GM23338 (cell line): ENCODE results near the gene KRT75. TPM values are rescaled to one million over a fixed set of nuclear protein-coding genes. Genes with fewer than 3 reads are reported as not detected.

Experiments
- ATAC-seq: fragments of 200-7000 bp; cut with Tn5 transposase; 3 replicates; pipeline ENCODE4 v1.9.1; 2020
- DNase-seq: peaks from one replicate; pipeline ENCODE4 v3.0.0-alpha.2; 2015; ENCODE audit warnings: low spot score
- H2AFZ ChIP-seq: fragments of 200-600 bp; sonication (generic); 2 replicates; pipeline ENCODE4 v1.8.0; 2016; ENCODE audit warnings: antibody characterized with exemption, mild to moderate bottlenecking, moderate library complexity
- H3F3A ChIP-seq: fragments of 200-600 bp; sonication (generic); replicated peaks from 2 replicates; pipeline ENCODE4 v1.8.0; 2017; ENCODE audit warnings: antibody characterized with exemption, mixed run types, low read depth
- H3K27ac ChIP-seq: fragments of 200-600 bp; sonication (generic); 2 replicates; pipeline ENCODE4 v1.6.1; 2016; ENCODE audit warnings: low read depth
- H3K27me3 ChIP-seq: fragments of 200-600 bp; sonication (generic); 2 replicates; pipeline ENCODE4 v1.8.0; 2016; ENCODE audit warnings: mild to moderate bottlenecking, mixed run types, moderate library complexity; ENCODE audit not compliant: insufficient read depth
- H3K36me3 ChIP-seq: fragments of 200-600 bp; sonication (generic); 2 replicates; pipeline ENCODE4 v1.8.0; 2016; ENCODE audit warnings: mild to moderate bottlenecking; ENCODE audit not compliant: insufficient read depth
- H3K4me1 ChIP-seq: fragments of 200-600 bp; sonication (generic); 2 replicates; pipeline ENCODE4 v1.8.0; 2016; ENCODE audit warnings: mild to moderate bottlenecking, moderate library complexity; ENCODE audit not compliant: insufficient read depth
- H3K4me2 ChIP-seq: fragments of 200-600 bp; sonication (generic); 2 replicates; pipeline ENCODE4 v1.7.1; 2017; ENCODE audit warnings: mixed run types
- H3K4me3 ChIP-seq: fragments of 200-600 bp; sonication (generic); 2 replicates; pipeline ENCODE4 v1.6.1; 2016; ENCODE audit warnings: mixed run types
- H3K79me2 ChIP-seq: fragments of 200-600 bp; sonication (generic); replicated peaks from 2 replicates; pipeline ENCODE4 v1.8.0; 2017; ENCODE audit warnings: mild to moderate bottlenecking; ENCODE audit not compliant: insufficient read depth
- H3K9me2 ChIP-seq: fragments of 200-600 bp; sonication (generic); 2 replicates; pipeline ENCODE4 v1.8.0; 2017; ENCODE audit not compliant: insufficient read depth
- H4K20me1 ChIP-seq: fragments of 200-600 bp; sonication (generic); replicated peaks from 2 replicates; pipeline ENCODE4 v1.8.0; 2017; ENCODE audit warnings: mild to moderate bottlenecking; ENCODE audit not compliant: insufficient read depth
- H3K27ac Mint-ChIP-seq: 2 replicates; pipeline ENCODE4 v1.8.0; 2020; ENCODE audit warnings: inconsistent platforms, mild to moderate bottlenecking, moderate library complexity, mixed read lengths
- H3K27me3 Mint-ChIP-seq: 3 replicates; pipeline ENCODE4 v1.8.0; 2022; ENCODE audit warnings: low read depth, mild to moderate bottlenecking, moderate library complexity, mixed read lengths, inconsistent platforms; ENCODE audit not compliant: insufficient read depth, poor library complexity
- H3K36me3 Mint-ChIP-seq: 3 replicates; pipeline ENCODE4 v1.8.0; 2021; ENCODE audit warnings: low read depth, mild to moderate bottlenecking, inconsistent platforms, moderate library complexity, mixed read lengths
- H3K4me1 Mint-ChIP-seq: 3 replicates; pipeline ENCODE4 v1.8.0; 2020; ENCODE audit warnings: mild to moderate bottlenecking, inconsistent platforms, mixed read lengths
- H3K4me3 Mint-ChIP-seq: 3 replicates; pipeline ENCODE4 v1.8.0; 2021; ENCODE audit warnings: moderate library complexity, mild to moderate bottlenecking, inconsistent platforms, mixed read lengths
- H3K9me3 Mint-ChIP-seq: 3 replicates; pipeline ENCODE4 v1.8.0; 2020; ENCODE audit warnings: moderate library complexity, mild to moderate bottlenecking, inconsistent platforms, mixed read lengths
- CREB1 ChIP-seq: fragments of 250-450 bp; sonication (Bioruptor Pico); IDR thresholded peaks from 2 replicates; pipeline ENCODE4 v1.5.0; 2020; ENCODE audit warnings: low read depth, mild to moderate bottlenecking, moderate library complexity
- EZH2 ChIP-seq: fragments of 200-600 bp; sonication (generic); IDR thresholded peaks from one replicate; pipeline ENCODE4 v1.8.0; 2017; ENCODE audit warnings: antibody characterized with exemption, mild to moderate bottlenecking, low read depth; ENCODE audit not compliant: unreplicated experiment
- EZH2phosphoT487 ChIP-seq: fragments of 200-600 bp; sonication (generic); IDR thresholded peaks from one replicate; pipeline ENCODE4 v1.8.1; 2018; ENCODE audit warnings: antibody characterized with exemption; ENCODE audit not compliant: unreplicated experiment
- JUNB ChIP-seq: IDR thresholded peaks from one replicate; pipeline ENCODE4 v1.6.1; 2016; ENCODE audit warnings: antibody characterized with exemption; ENCODE audit not compliant: unreplicated experiment
- NANOG ChIP-seq: IDR thresholded peaks from 2 replicates; pipeline ENCODE4 v1.6.1; 2016; ENCODE audit warnings: antibody characterized with exemption, borderline replicate concordance
- POLR2AphosphoS5 ChIP-seq: IDR thresholded peaks from 2 replicates; pipeline ENCODE4 v1.6.1; 2016; ENCODE audit warnings: antibody characterized with exemption, low read depth
- STAT1 ChIP-seq: IDR thresholded peaks from one replicate; pipeline ENCODE4 v1.6.1; 2016; ENCODE audit warnings: antibody characterized with exemption; ENCODE audit not compliant: unreplicated experiment
- ZNF114 ChIP-seq: fragments of 250-450 bp; sonication (Bioruptor Pico); IDR thresholded peaks from 2 replicates; pipeline ENCODE4 v1.5.0; 2020; ENCODE audit warnings: mild to moderate bottlenecking, moderate library complexity
- ZNF331 ChIP-seq: fragments of 250-450 bp; sonication (Bioruptor Pico); IDR thresholded peaks from 2 replicates; pipeline ENCODE4 v1.5.0; 2020; ENCODE audit warnings: low read depth, mild to moderate bottlenecking, moderate library complexity
- ZNF462 ChIP-seq: fragments of 250-450 bp; sonication (Bioruptor Pico); IDR thresholded peaks from 2 replicates; pipeline ENCODE4 v1.5.0; 2020; ENCODE audit warnings: mild to moderate bottlenecking, moderate library complexity
- polyA plus RNA-seq: library from polyadenylated mRNA; unstranded; fragments of >200 nt; fragmentation: Nextera tagmentation; extraction: Ambion mirVana; gene quantifications from 2 replicates; pipeline ENCODE4 v1.2.1, GENCODE V29; 2016
- total RNA-seq: library from RNA; depleted of rRNA; stranded (reverse); fragments of >200 nt; shearing (Covaris generic); gene quantifications from 2 replicates; pipeline ENCODE4 v1.2.3, GENCODE V29; 2014
- TF ChIP-seq, protein P1 (sequence below): IDR thresholded peaks from 2 replicates; pipeline ENCODE4 v1.6.1; 2016; ENCODE audit warnings: antibody characterized with exemption
- TF ChIP-seq, protein P2 (sequence below): IDR thresholded peaks from one replicate; pipeline ENCODE4 v1.6.1; 2018; ENCODE audit warnings: antibody characterized with exemption; ENCODE audit not compliant: unreplicated experiment
- TF ChIP-seq, protein P3 (sequence below), 2 experiments: fragments of 200-600 bp in 1 of 2; sonication (generic) in 1 of 2; conservative IDR thresholded peaks; 2 replicates each; pipeline versions ENCODE4 v1.5.1 to v1.6.1; 2016 to 2017; ENCODE audit warnings: antibody characterized with exemption in 2 of 2, low read depth in 2 of 2, mild to moderate bottlenecking in 2 of 2, moderate library complexity in 1 of 2

The KRT75 gene
- total and polyA plus RNA-seq, 2 experiments from 2014 or later, result not detected

GRCh38 chr12:52378091-52378490 is 56.1 kb downstream of the KRT75 start:
- Mint-ChIP-seq H3K27me3 (peaks cover 3% of the 10 kb centered on the region), H3K4me1 (no peaks in the 10 kb centered on the region), H3K27ac (no peak overlapping the region), H3K36me3 (no peaks in the 10 kb centered on the region), H3K4me3 (no peak overlapping the region), H3K9me3 (no peaks in the 10 kb centered on the region)
- Histone ChIP-seq H3F3A (no peaks in the 10 kb centered on the region), H3K4me3 (no peak overlapping the region), H3K27ac (no peak overlapping the region), H3K36me3 (no peaks in the 10 kb centered on the region), H3K27me3 (no peaks in the 10 kb centered on the region), H3K4me1 (no peaks in the 10 kb centered on the region), H4K20me1 (no peaks in the 10 kb centered on the region), H3K4me2 (no peak overlapping the region), H2AFZ (peak overlapping the region; percentile 23; the same call in 1 of the 2 replicates), H3K79me2 (no peaks in the 10 kb centered on the region), H3K9me2 (no peaks in the 10 kb centered on the region)
- no peak for DNase-seq
- TF ChIP-seq NANOG (no peak), STAT1 (no peak), ZNF114 (CRISPR knock-in tag) (no peak), POLR2AphosphoS5 (no peak), ZNF331 (CRISPR knock-in tag) (no peak), EZH2phosphoT487 (no peak), EZH2 (no peak), JUNB (no peak), ZNF462 (no peak), CREB1 (CRISPR knock-in tag) (no peak)
- TF ChIP-seq, protein P1, sequence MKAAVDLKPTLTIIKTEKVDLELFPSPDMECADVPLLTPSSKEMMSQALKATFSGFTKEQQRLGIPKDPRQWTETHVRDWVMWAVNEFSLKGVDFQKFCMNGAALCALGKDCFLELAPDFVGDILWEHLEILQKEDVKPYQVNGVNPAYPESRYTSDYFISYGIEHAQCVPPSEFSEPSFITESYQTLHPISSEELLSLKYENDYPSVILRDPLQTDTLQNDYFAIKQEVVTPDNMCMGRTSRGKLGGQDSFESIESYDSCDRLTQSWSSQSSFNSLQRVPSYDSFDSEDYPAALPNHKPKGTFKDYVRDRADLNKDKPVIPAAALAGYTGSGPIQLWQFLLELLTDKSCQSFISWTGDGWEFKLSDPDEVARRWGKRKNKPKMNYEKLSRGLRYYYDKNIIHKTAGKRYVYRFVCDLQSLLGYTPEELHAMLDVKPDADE, result no peak
- TF ChIP-seq, protein P2, sequence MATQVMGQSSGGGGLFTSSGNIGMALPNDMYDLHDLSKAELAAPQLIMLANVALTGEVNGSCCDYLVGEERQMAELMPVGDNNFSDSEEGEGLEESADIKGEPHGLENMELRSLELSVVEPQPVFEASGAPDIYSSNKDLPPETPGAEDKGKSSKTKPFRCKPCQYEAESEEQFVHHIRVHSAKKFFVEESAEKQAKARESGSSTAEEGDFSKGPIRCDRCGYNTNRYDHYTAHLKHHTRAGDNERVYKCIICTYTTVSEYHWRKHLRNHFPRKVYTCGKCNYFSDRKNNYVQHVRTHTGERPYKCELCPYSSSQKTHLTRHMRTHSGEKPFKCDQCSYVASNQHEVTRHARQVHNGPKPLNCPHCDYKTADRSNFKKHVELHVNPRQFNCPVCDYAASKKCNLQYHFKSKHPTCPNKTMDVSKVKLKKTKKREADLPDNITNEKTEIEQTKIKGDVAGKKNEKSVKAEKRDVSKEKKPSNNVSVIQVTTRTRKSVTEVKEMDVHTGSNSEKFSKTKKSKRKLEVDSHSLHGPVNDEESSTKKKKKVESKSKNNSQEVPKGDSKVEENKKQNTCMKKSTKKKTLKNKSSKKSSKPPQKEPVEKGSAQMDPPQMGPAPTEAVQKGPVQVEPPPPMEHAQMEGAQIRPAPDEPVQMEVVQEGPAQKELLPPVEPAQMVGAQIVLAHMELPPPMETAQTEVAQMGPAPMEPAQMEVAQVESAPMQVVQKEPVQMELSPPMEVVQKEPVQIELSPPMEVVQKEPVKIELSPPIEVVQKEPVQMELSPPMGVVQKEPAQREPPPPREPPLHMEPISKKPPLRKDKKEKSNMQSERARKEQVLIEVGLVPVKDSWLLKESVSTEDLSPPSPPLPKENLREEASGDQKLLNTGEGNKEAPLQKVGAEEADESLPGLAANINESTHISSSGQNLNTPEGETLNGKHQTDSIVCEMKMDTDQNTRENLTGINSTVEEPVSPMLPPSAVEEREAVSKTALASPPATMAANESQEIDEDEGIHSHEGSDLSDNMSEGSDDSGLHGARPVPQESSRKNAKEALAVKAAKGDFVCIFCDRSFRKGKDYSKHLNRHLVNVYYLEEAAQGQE, result no peak
- TF ChIP-seq, protein P3, sequence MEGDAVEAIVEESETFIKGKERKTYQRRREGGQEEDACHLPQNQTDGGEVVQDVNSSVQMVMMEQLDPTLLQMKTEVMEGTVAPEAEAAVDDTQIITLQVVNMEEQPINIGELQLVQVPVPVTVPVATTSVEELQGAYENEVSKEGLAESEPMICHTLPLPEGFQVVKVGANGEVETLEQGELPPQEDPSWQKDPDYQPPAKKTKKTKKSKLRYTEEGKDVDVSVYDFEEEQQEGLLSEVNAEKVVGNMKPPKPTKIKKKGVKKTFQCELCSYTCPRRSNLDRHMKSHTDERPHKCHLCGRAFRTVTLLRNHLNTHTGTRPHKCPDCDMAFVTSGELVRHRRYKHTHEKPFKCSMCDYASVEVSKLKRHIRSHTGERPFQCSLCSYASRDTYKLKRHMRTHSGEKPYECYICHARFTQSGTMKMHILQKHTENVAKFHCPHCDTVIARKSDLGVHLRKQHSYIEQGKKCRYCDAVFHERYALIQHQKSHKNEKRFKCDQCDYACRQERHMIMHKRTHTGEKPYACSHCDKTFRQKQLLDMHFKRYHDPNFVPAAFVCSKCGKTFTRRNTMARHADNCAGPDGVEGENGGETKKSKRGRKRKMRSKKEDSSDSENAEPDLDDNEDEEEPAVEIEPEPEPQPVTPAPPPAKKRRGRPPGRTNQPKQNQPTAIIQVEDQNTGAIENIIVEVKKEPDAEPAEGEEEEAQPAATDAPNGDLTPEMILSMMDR (conservative IDR thresholded peaks at IDR 0.05; ENCODE audit: low read depth in 2 of 2), result no peak
- ATAC-seq, result peak; percentile 59
